Mucosa of descending colon (tissue), 3 donors: Measurements from ENCODE around the gene TOGARAM2. TPM values are rescaled to one million over a fixed set of nuclear protein-coding genes. Genes with fewer than 3 reads are reported as not detected.

Experiments used
- ATAC-seq: fragments of 200-7000 bp; cut with Tn5 transposase; one replicate; pipeline ENCODE4 v1.9.1; 2020; ENCODE audit warnings: mild to moderate bottlenecking, moderate library complexity
- DNase-seq, 3 donors: peaks; one replicate each; pipeline ENCODE4 v3.0.0-alpha.2; 2020
- H3K36me3 ChIP-seq: fragments of 200-600 bp; one replicate; pipeline ENCODE4 v1.8.0; 2021; ENCODE audit warnings: low read depth, mild to moderate bottlenecking
- H3K4me1 ChIP-seq: fragments of 200-600 bp; one replicate; pipeline ENCODE4 v1.8.0; 2021; ENCODE audit warnings: low read depth, mild to moderate bottlenecking
- H3K4me3 ChIP-seq: fragments of 200-600 bp; one replicate; pipeline ENCODE4 v1.8.0; 2021; ENCODE audit warnings: mild to moderate bottlenecking
- H3K9me3 ChIP-seq: fragments of 200-600 bp; one replicate; pipeline ENCODE4 v1.8.0; 2021; ENCODE audit warnings: mild to moderate bottlenecking
- CTCF ChIP-seq: fragments of 200-600 bp; IDR thresholded peaks from one replicate; pipeline ENCODE4 v1.8.0; 2022; ENCODE audit warnings: antibody characterized with exemption, mild to moderate bottlenecking
- intact Hi-C, 2 donors: fragments of 100-400 bp; cut with DNase I in 1 of 2; cut with micrococcal nuclease in 1 of 2; formaldehyde crosslinking; loops; one replicate each; pipeline versions ENCODE4 v1.11.0 to v1.11.1; 2022; cut with DNase I, micrococcal nuclease
- total RNA-seq, 3 donors: library from RNA; stranded (reverse); fragmentation: NEBNext Ultra II Directional in 2 of 3; extraction: Animal tissue kit (Norgen Biotek cat#: 25700) in 2 of 3; gene quantifications; one replicate each; pipeline versions ENCODE4 v1.2.1 to v1.2.4, GENCODE V29; 2021 to 2023
- donor health status: DM: no; HTN: no; CAD: no; lungs with moderate emphysema.
- donor health status: DM: no; HTN: no; CAD: no.
- donor health status: DM: no; HTN: yes; CAD: no.

The TOGARAM2 gene
- total RNA-seq, 3 donors from 2014 or later = 0.58 to 3.2 (median 0.81) TPM

- ATAC-seq = no peak
- no peak for DNase-seq
- no peaks in the 10 kb centered on the region for H3K4me1 ChIP-seq
- no peak for TF ChIP-seq CTCF
- intact Hi-C loops = no loop called here
- H3K4me3 ChIP-seq = no peak overlapping the region
- no peaks in the 10 kb centered on the region for H3K36me3 ChIP-seq
- no peaks in the 10 kb centered on the region for H3K9me3 ChIP-seq
These were observed 18.6 kb upstream of the TOGARAM2 start for GRCh38 chr2:28962505-28962904.

- TF ChIP-seq CTCF = no peak
- Histone ChIP-seq H3K4me3 (no peak overlapping the region), H3K4me1 (no peaks in the 10 kb centered on the region), H3K36me3 (no peaks in the 10 kb centered on the region), H3K9me3 (no peaks in the 10 kb centered on the region)
- intact Hi-C loops = no loop called here
- no peak for DNase-seq
- ATAC-seq = no peak
These were observed 10.5 kb upstream of the TOGARAM2 start for GRCh38 chr2:28970464-28971160.

- DNase-seq (no peak), ATAC-seq (no peak)
- H3K4me3 ChIP-seq = no peak overlapping the region
- H3K9me3 ChIP-seq = no peaks in the 10 kb centered on the region
- intact Hi-C loops = no loop called here
- TF ChIP-seq CTCF = no peak
- no peaks in the 10 kb centered on the region for H3K4me1 ChIP-seq
- H3K36me3 ChIP-seq = no peaks in the 10 kb centered on the region
These were observed 8.2 kb upstream of the TOGARAM2 start for GRCh38 chr2:28972778-28973335.

- H3K9me3 ChIP-seq = no peaks in the 10 kb centered on the region
- TF ChIP-seq CTCF = no peak
- no peak overlapping the region for H3K4me3 ChIP-seq
- intact Hi-C loops = no loop called here
- H3K4me1 ChIP-seq = no peaks in the 10 kb centered on the region
- ATAC-seq (no peak), DNase-seq (no peak)
- H3K36me3 ChIP-seq = no peaks in the 10 kb centered on the region
These were observed 6.8 kb upstream of the TOGARAM2 start for GRCh38 chr2:28974252-28974651.

GRCh38 chr2:28975671-28976070 is 5.4 kb upstream of the TOGARAM2 start:
- Histone ChIP-seq H3K9me3 (no peaks in the 10 kb centered on the region), H3K4me3 (no peak overlapping the region), H3K4me1 (no peaks in the 10 kb centered on the region), H3K36me3 (no peaks in the 10 kb centered on the region)
- no peak for TF ChIP-seq CTCF
- intact Hi-C loops = no loop called here
- DNase-seq (no peak), ATAC-seq (no peak)
